Hepatic stellate cell (primary cell): ENCODE measurements around the gene INAFM2.
A peak's percentile ranks its signal among the peaks of the same experiment; 100 is the strongest.

Experiments
- DNase-seq: peaks from one replicate; pipeline ENCODE4 v3.0.0; 2011; ENCODE audit warnings: low spot score

INAFM2 gene

GRCh38 chr15:40287968-40288367 lies 35.5 kb upstream of the INAFM2 start:
- no peak for DNase-seq

DNA sequence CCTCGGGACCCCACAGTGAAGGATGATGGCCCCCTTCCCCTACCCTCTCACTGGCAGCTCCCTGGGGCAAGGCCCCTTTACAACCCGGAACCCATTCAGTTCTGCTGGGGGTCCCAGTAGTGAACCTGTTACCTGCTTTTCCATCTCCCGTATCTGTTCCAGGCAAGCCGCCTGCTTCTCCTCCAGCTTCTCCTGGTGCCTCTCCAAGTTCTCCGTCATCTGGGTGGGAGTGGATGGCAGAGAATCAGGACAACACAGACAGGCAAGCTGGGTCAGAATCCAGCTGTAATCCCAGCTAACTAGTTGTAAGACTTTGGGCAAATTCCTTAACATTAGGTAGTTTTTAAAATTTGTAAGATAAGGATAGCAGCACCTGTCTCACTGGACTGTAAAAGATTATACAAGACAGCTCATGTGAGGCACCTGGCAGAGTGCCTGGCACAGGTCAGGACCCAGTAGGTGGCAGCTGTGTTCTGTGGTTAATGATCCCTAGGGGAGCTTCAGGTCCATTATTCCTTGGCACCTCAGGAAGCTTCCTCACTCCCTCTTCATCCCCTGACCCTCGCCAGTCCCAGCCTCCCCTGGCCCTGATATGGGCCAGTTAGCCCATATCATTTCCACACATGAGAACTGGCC lies 34.2 kb upstream of the INAFM2 start:
- no peak for DNase-seq

- DNase-seq, result no peak
These were observed 33.0 kb upstream of the INAFM2 start for GRCh38 chr15:40290545-40290917.

- DNase-seq, result peak; percentile 78
These were observed 32.4 kb upstream of the INAFM2 start for GRCh38 chr15:40290918-40291574.

DNA sequence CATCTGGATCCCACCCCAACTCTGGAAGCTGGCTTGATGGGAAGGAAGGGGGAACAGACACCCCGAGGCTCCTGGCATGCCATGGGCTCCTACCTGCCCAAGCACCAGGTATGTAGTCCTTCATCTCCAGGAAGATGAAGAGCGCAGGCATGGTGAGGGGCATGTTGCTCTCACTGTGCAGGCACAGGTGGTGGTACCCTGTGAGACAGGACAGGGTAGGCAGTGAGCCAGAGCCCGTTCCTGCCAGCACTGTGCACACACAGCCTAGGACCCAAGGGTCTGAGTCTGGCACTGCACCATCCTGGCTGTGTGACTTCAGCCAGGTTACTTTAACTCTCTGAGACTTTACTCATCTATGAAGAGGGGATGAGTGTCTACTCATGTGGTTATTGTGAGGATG lies 31.2 kb upstream of the INAFM2 start:
- no peak for DNase-seq

GRCh38 chr15:40293006-40293405 lies 30.5 kb upstream of the INAFM2 start:
- no peak for DNase-seq

DNA sequence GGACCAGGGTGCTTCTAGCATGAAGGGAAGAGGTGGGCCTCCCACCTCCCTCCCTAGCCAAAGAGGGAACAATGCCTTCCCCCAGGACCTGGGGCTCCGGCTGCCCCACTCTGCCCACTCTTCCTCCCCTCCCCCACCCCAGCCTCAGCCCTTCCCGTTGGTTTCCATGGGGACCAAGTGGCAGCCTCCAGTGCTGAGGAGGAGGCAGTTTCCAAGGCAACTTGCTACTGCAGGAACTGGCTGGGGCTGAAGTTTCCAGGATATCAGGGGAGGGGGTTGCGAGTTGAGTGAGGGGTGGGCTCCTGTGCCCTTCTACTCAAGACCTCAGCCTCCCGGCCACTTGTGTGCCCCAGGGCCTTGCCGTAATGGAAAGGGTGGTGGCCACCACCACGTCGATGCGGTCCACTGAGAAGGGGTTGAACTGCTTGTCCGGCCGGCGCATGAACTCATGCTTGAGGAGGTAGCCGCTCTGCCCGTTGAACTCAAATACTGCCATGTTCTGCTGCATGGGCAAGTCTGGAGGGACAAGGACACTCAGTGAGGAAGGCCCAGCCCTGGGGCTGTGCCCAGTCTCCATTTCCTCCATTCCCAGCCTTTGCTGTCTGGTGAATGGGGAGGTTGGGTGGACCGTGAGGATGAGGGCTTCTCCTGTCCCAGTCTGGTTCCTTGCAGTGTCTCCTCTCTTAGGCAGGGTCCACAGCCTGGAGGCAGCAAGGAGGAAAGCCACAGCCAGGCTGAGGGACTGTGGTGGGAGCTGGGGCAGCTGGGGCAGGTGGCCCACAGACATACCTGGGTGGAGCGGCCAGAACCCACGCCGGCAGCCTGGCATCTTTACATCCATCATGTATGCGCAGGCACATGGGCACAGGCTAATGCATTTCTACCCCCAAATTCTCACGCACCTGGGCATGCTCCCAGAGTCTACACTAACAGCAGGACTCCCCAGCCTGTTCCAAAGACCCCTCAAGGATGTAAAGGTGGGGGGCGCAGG lies 29.3 kb upstream of the INAFM2 start:
- DNase-seq, result no peak

DNA sequence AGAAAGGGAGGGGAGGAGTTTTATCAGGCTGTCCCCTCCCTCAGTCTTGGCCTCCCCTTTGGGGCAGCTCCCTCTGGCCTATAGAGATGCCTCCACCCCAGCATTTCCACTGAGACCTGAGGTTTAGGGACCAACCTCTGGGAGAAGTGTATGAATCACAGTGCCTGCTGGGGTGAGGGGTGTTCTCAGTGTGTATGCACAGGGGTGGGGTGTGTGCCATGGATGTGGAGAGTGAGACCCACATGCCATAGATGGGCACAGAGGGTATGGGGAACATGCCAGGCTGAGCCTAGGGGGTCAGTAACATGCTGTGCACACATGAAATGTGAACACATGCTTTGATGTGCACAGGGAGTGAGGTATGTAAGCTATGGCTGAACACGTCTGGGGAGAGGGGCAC lies 28.2 kb upstream of the INAFM2 start:
- DNase-seq, result no peak

GRCh38 chr15:40295877-40296560 lies 27.5 kb upstream of the INAFM2 start:
- DNase-seq, result no peak

DNA sequence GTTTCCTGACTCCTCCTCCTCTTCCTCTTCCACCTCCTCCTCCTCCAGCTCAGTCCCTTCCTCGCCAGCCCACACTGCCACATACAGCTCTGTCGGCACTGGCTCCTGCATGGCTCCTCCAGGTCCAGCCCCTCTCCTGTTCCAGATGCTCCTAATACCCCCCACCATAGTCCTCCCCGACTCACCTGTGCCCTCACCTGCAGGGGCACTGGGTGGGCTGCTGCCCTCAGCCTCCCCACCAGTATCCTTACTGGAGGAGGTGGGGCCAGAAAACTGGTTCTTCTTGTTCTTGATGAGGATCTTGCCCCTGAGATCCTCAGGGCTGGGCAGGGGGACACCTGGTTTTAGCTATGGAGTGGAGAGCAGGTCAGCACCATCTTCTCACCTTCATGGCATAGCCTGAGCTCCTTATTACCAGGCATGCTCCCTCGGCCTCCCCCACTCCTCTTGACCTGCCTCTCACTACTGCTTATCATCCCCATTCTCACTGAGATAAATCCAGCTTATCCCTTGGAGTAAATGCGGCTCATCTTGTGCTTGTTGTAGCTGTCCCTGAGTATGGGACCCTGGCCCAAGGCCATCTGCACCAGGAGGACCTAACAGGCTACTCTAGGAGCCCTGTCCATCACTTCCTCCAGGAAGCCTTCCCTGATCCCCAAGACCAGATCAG lies 26.8 kb upstream of the INAFM2 start:
- DNase-seq, result no peak

- DNase-seq, result no peak
These were observed 26.1 kb upstream of the INAFM2 start for GRCh38 chr15:40297356-40297755.

- no peak for DNase-seq
These were observed 25.1 kb upstream of the INAFM2 start for GRCh38 chr15:40298216-40298935.

- no peak for DNase-seq
These were observed 23.1 kb upstream of the INAFM2 start for GRCh38 chr15:40300367-40300766.

DNA sequence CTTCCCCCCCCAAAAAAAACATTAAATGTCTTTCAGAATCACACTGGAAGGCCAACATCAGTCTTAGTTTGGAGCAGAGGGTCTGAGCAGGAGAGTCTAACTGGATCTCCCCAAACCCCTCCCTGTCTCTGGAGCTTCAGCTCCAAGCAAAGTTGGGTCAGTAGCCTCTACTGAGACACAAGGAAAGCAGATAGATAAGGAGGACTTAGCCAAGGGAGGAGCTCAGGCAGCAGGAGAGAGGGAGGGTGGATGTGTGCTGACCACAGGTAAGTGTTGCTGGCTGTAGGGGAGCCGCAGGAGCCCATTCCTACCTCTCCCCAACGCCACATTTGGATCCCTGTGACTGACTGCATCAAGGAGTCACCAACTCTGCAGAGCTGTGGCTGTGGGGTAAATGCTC lies 22.7 kb upstream of the INAFM2 start:
- DNase-seq, result no peak

DNA sequence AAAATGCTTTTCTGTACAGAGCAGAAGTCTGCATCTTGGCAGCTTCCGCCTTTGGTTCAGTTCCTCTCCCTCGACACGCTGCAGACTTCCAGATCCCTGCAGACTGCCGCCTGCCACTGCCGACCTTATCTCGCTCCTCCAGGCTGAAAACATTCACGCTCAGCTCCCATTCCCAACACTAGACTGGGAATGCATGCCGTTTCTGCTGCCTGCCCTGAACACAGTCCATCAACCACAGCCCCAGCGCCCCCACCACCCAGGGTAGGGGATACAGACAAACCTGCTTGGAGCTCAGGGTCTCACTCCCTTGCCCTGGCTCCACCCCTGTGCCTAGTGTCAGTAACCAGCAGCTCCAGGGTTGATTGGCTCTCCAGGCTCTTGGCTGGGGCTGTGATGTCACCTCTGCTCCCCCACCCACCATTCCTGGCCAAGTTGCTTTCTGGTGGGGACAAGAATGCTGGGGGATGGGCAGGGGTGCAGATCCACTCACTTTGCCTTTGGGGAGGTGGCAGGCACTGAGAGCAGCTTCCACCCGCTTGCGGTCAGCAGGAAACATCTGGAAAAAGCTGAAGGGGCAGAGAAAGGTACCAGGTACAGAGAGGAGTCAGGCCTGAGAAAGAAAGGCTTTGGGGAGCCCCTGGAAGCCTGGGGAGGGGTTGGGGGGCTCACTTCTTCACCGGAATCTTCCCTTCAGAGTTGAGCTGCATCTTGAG lies 21.9 kb upstream of the INAFM2 start:
- DNase-seq, result no peak

GRCh38 chr15:40302288-40302886 lies 21.1 kb upstream of the INAFM2 start:
- no peak for DNase-seq

GRCh38 chr15:40302981-40303380 lies 20.5 kb upstream of the INAFM2 start:
- no peak for DNase-seq

DNA sequence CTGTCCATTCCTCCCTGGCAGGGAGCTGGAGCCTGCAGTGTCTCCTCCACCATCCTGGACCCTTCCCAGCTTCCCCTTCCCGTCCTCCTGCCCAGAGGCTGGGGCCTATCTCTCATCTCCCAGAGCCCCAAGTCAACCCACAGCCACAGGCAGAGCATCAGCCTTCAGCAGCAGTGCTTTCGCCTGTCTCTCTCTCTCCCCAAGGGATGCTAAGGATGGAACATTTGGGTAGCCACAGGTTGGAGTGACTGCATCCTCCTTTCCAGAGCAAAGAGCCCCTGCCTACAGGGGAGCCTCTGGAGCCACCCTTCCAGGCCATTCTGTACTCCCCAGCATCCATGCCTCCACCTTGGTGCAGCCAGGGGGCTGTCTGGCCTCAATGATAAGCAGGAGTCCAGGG lies 19.9 kb upstream of the INAFM2 start:
- DNase-seq, result no peak

DNA sequence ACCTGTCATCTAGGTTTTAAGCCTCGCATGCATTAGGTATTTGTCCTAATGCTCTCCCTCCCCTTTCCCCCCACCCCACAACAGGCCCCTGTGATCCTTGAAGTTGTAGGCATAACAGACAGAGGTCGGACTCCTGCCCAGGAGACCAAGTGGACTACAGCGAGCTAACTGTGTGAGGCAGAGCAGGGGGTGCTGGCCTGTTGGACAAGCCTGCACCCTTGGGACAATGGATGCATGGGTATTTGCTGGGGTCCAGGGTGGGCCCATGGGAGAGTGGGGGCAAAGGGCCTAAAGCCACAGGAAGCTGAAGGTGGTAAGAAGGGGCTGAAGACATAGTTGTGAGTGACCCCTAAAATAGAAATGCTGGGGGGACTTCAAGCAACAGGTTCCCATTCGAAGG lies 18.2 kb upstream of the INAFM2 start:
- DNase-seq, result no peak

GRCh38 chr15:40306371-40306770 lies 17.1 kb upstream of the INAFM2 start:
- no peak for DNase-seq
